Aorta (tissue), 5 donors: ENCODE measurements around the gene SERAC1. TPM values are rescaled to one million over a fixed set of nuclear protein-coding genes. Genes with fewer than 3 reads are reported as not detected.
"Not testable (repeated sequence)": the region's sequence is repeated elsewhere in the genome, so short reads cannot be mapped to it uniquely, and the experiment has no call there.

Experiments
- ATAC-seq: fragments of 200-7000 bp; cut with Tn5 transposase; one replicate; pipeline ENCODE4 v1.9.1; 2022; ENCODE audit warnings: moderate library complexity; ENCODE audit not compliant: low FRiP score
- DNase-seq, 2 donors: peaks; one replicate each; pipeline ENCODE4 v3.0.0-alpha.2; 2020
- H3K27ac ChIP-seq, 2 donors: one replicate each; pipeline ENCODE4 v1.5.1; 2013; ENCODE audit warnings: low read length in 2 of 2, mild to moderate bottlenecking in 2 of 2, moderate library complexity in 2 of 2, control low read depth in 1 of 2, inconsistent platforms in 1 of 2, low read depth in 1 of 2
- H3K27me3 ChIP-seq, 2 donors: one replicate each; pipeline ENCODE4 v1.6.1; 2013; ENCODE audit warnings: control low read depth in 1 of 2, low read length in 1 of 2, mild to moderate bottlenecking in 1 of 2, moderate library complexity in 1 of 2; ENCODE audit not compliant: insufficient read depth in 2 of 2, control insufficient read depth in 1 of 2
- H3K36me3 ChIP-seq, 2 donors: one replicate each; pipeline ENCODE4 v1.6.1; 2013; ENCODE audit warnings: control low read depth in 1 of 2, low read length in 1 of 2, mild to moderate bottlenecking in 1 of 2; ENCODE audit not compliant: insufficient read depth in 2 of 2, control insufficient read depth in 1 of 2
- H3K4me1 ChIP-seq, 2 donors: one replicate each; pipeline ENCODE4 v1.6.1; 2013; ENCODE audit warnings: low read length in 2 of 2, control low read depth in 1 of 2, mild to moderate bottlenecking in 1 of 2, moderate library complexity in 1 of 2; ENCODE audit not compliant: insufficient read depth in 2 of 2, control insufficient read depth in 1 of 2
- H3K4me3 ChIP-seq, 2 donors: one replicate each; pipeline ENCODE4 v1.5.1; 2013; ENCODE audit warnings: low read length in 2 of 2, control low read depth in 1 of 2, mild to moderate bottlenecking in 1 of 2
- H3K9me3 ChIP-seq: one replicate; pipeline ENCODE4 v1.6.1; 2013; ENCODE audit warnings: mild to moderate bottlenecking, low read length; ENCODE audit not compliant: control insufficient read depth
- WGBS, 2 donors: extraction: QIAGEN DNeasy Blood & Tissue Kit; methylation state at CpG; one replicate each; pipeline ENCODE4 v1.1.7; 2013; 5-methylcytosine and 5-hydroxymethylcytosine counted together
- intact Hi-C, 2 donors: fragments of 100-400 bp; cut with DNase I; formaldehyde crosslinking; loops; one replicate each; pipeline versions ENCODE4 v1.14.2 to v1.15.0; 2022
- polyA plus RNA-seq, 2 donors: library from polyadenylated mRNA; stranded (reverse); fragments of 200-250 nt; gene quantifications; one replicate each; pipeline ENCODE4 v1.2.3, GENCODE V29; 2013
- total RNA-seq, 2 donors: library from RNA; stranded (reverse); fragmentation: NEBNext Ultra II Directional; extraction: Animal tissue kit (Norgen Biotek cat#: 25700); gene quantifications; one replicate each; pipeline ENCODE4 v1.2.1, GENCODE V29; 2021
- donor health status: healthy with polysubstance abuse.
- donor health status: Bipolar disorder and iron deficiency.
- donor health status: DM: no; HTN: no; CAD: no.
- donor health status: DM: no; HTN: no; CAD: no.
- donor health status: DM: yes; HTN: yes; CAD: no.

SERAC1 gene
- total and polyA plus RNA-seq, 4 donors, result 5.6 to 13.1 (median 8.7) TPM

DNA sequence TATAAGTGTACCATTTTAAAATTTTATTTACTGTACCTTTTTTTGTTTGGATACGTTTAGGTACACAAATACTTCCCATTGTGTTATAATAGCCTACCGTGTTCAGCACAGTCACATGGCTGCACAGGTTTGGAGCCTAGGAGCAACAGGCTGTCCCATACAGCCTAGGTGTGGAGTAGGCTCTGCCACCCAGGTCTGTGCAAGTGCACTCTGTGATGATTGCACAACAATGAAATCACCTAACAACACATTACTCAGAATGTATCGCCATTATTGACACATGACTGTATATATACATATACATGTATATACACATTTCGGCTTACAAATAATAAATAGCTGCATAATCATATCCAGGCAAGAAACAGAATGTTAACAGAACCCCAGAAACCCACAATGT is 15.4 kb downstream of the SERAC1 start:
- DNase-seq, result no peak
- intact Hi-C loops, result no loop called here
- peaks cover 3 to 8% of the 10 kb centered on the region in 2 donors for H3K36me3 ChIP-seq
- WGBS, 2 donors, result 94% methylated on average over 4 of the region's 4 CpGs
- H3K9me3 ChIP-seq, result no peaks in the 10 kb centered on the region
- no peak for ATAC-seq
- H3K4me1 ChIP-seq, result no peaks in the 10 kb centered on the region
- H3K4me3 ChIP-seq, result no peak overlapping the region
- no peak overlapping the region for H3K27ac ChIP-seq
- H3K27me3 ChIP-seq, result no peaks in the 10 kb centered on the region

DNA sequence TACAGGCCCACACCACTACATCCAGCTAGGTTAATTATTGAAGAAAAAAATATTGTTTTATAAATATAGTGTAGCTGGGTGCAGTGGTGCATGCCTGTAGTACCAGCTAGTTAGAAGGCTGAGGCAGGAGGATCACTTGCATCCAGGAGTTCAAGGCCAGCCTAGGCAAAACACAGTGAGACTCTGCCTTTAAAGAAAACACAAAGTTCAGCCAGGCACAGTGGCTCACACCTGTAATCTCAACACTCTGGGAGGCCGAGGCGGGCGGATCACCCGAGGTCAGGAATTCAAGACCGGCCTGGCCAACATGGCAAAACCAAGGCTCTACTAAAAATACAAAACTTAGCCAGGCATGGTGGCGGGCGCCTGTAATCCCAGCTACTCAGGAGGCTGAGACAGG is 16.0 kb downstream of the SERAC1 start:
- H3K9me3 ChIP-seq, DNase-seq, H3K4me1 ChIP-seq, H3K27ac ChIP-seq, intact Hi-C loops, H3K4me3 ChIP-seq, ATAC-seq, H3K36me3 ChIP-seq, H3K27me3 ChIP-seq: not testable (repeated sequence)
- WGBS, 2 donors, result 94 to 97% methylated on average over 7 of the region's 7 CpGs

DNA sequence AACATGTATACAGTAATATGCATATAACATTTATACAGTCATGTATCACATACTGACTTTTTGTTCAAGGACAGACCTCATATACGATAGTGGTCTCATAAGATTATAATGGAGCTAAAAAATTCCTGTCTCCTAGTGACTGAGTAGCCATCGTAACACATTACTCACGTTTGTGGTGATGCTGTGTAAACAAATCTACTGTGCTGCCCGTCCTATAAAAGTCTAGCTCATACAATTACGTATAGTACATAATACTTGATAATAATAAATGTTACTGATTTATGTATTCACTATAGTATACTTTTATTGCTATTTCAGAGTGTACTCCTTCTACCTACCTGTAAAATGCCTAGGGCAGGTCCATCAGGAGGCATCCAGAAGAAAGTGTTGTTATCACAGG is 17.4 kb downstream of the SERAC1 start:
- no peak for DNase-seq
- Histone ChIP-seq H3K9me3 (no peaks in the 10 kb centered on the region), H3K27ac (no peak overlapping the region), H3K4me1 (no peaks in the 10 kb centered on the region), H3K36me3 (peaks cover 2 to 8% of the 10 kb centered on the region in 2 donors), H3K4me3 (no peak overlapping the region), H3K27me3 (no peaks in the 10 kb centered on the region)
- no peak for ATAC-seq
- intact Hi-C loops, result no loop called here
- WGBS, 2 donors, result 69 to 78% methylated on average over 5 of the region's 5 CpGs

DNA sequence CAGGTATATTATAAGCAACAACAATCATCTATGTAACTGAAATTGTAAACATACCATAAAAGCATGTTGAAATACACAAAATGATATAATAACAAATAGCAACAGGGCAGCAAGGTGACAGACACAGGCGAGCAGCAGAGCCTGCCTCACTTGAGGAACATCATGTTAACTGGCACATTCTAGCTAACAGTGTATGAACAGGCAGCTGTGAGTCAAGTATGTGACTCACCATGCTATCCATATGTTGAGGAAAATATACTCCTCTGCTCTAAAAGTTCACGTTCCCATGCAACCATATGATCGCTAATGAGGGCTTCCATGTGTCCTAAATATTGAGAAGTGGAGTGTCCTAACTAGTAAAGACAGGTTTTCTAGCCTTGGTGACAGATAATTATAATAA is 18.4 kb downstream of the SERAC1 start:
- no peaks in the 10 kb centered on the region for H3K4me1 ChIP-seq
- no peak for ATAC-seq
- no peaks in the 10 kb centered on the region for H3K9me3 ChIP-seq
- H3K27me3 ChIP-seq, result no peaks in the 10 kb centered on the region
- H3K27ac ChIP-seq, result no peak overlapping the region
- WGBS, 2 donors, result 61 to 77% methylated on average over 3 of the region's 3 CpGs
- no peak overlapping the region for H3K4me3 ChIP-seq
- peaks cover 2 to 5% of the 10 kb centered on the region in 2 donors for H3K36me3 ChIP-seq
- intact Hi-C loops, result no loop called here
- DNase-seq, result no peak

DNA sequence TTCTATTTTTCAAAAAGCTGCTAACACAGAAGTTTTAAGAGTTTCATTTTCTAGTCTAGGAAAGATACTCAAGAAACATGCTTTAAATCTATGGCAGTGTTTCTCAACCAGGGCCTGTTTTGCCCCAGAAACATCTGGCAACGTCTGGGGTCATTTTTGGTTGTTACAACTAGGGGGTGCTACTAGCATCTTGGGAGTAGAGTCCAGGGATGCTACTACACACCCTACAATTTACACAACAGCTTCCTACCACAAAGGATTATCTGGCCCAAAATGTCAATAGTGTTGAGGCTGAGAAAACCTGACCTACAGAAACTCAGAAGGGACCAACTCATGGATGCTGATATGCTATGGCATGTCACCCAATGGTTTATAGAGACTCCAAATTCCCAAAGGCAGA is 24.4 kb downstream of the SERAC1 start:
- H3K27me3 ChIP-seq, result no peaks in the 10 kb centered on the region
- H3K36me3 ChIP-seq, result peaks cover 0 to 7% of the 10 kb centered on the region in 2 donors
- no peak overlapping the region for H3K27ac ChIP-seq
- 37 to 40% methylated on average over 1 of the region's 1 CpG for WGBS, 2 donors
- no peak for DNase-seq
- H3K9me3 ChIP-seq, result no peaks in the 10 kb centered on the region
- intact Hi-C loops, result no loop called here
- H3K4me1 ChIP-seq, result peaks cover 0 to 3% of the 10 kb centered on the region in 2 donors
- no peak for ATAC-seq
- H3K4me3 ChIP-seq, result no peak overlapping the region

DNA sequence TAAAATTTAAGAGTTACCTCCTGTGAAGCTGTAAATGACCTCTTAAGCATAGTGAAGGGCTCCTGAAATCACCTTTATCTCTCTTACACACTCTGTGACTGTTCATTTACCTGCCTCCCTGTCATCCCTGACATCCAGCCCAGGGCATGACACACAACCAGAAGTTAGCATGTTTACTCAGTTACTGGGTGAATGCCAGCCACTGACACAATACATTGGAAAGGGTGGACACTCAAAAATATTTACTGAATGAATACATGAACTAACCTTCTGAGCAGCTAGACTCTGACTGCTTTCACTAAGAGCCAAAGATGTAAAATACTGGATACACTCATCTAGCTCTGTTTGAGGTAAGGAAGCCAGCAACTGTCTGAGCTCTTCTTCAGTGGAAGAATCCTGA is 25.3 kb downstream of the SERAC1 start:
- Histone ChIP-seq H3K27me3 (no peaks in the 10 kb centered on the region), H3K27ac (no peak overlapping the region), H3K36me3 (peaks cover 0 to 7% of the 10 kb centered on the region in 2 donors), H3K4me1 (peaks cover 0 to 3% of the 10 kb centered on the region in 2 donors), H3K4me3 (no peak overlapping the region), H3K9me3 (no peaks in the 10 kb centered on the region)
- DNase-seq (no peak), ATAC-seq (no peak)
- intact Hi-C loops, result no loop called here

DNA sequence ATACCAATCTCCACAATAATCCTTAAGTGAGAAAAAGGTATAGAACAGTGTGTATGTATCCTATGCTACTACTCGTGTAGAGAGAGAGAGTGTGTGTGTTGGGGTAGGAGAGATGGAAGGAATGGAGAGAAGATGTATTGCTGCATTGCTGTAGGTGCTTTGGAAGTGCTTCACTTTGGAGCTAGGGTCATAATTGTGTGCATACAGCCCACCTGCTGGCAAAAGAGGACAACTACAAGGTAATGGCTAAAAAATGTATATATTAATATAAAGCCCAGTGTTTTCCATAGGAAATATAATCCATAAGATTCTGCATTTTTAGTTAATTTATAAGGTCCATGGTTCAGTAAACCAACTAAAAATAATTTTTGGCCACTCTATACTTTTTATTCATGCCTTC is 36.1 kb downstream of the SERAC1 start:
- no peaks in the 10 kb centered on the region for H3K4me1 ChIP-seq
- 33 to 41% methylated on average over 1 of the region's 1 CpG for WGBS, 2 donors

DNA sequence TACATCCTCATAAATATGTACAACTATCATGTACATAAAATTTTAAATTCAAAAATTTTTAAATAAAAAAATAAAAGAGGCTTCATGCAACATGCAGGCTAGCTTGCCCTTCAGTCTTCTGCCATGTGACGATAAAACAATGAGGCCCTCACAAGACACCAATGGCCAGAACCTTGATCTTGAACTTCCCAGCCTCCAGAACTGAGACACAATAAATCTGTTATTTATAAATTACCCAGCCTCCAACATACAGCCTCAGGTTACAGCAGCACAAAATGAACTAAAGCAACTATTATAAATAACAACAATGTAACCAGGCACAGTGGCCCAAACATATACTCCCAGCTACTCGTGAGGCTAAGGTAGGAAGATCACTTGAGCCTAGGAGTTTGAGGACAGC is 42.8 kb downstream of the SERAC1 start:
- intact Hi-C loops, result no loop called here
- DNase-seq, result no peak
- no peak for ATAC-seq
- no peaks in the 10 kb centered on the region for H3K4me1 ChIP-seq
- H3K27ac ChIP-seq, result no peak overlapping the region
- 97 to 100% methylated on average over 2 of the region's 2 CpGs for WGBS, 2 donors
- no peaks in the 10 kb centered on the region for H3K27me3 ChIP-seq
- H3K4me3 ChIP-seq, result no peak overlapping the region
- H3K36me3 ChIP-seq, result peaks cover 0 to 2% of the 10 kb centered on the region in 2 donors
- H3K9me3 ChIP-seq, result no peaks in the 10 kb centered on the region

More for the DNA sequence above, 36.1 kb downstream of the SERAC1 start:
- intact Hi-C loops, result no loop called here
- Histone ChIP-seq H3K27me3 (no peaks in the 10 kb centered on the region), H3K27ac (no peak overlapping the region), H3K9me3 (no peaks in the 10 kb centered on the region), H3K4me3 (no peak overlapping the region), H3K36me3 (peaks cover 0 to 2% of the 10 kb centered on the region in 2 donors)
- ATAC-seq (no peak), DNase-seq (no peak)

DNA sequence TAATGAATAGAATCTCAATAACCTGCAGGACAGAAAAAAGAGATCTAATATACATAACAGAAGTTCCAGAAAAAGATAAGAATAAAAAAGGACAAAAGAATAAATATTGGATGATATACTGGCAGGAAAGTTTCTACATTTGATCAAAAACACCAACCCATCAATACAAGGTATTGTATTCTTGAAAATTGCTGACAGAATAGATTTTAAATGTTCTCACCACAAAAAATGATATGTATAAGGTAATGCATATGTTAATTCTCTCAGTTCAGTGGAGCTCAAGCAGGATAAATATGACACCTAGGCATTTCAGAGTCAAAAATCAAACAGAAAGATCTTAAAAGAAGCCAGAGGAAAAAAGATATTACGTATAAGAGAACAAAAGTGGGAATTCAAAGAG is 43.8 kb downstream of the SERAC1 start:
- ATAC-seq (no peak), DNase-seq (no peak)
- no peak overlapping the region for H3K4me3 ChIP-seq
- no peaks in the 10 kb centered on the region for H3K27me3 ChIP-seq
- intact Hi-C loops, result no loop called here
- H3K4me1 ChIP-seq, result no peaks in the 10 kb centered on the region
- peaks cover 0 to 2% of the 10 kb centered on the region in 2 donors for H3K36me3 ChIP-seq
- WGBS, 2 donors, result 96 to 98% methylated on average over 1 of the region's 1 CpG
- no peak overlapping the region for H3K27ac ChIP-seq
- no peaks in the 10 kb centered on the region for H3K9me3 ChIP-seq
